HG02642 (cell line): ENCODE data around the gene PIK3R2.
"Not testable (repeated sequence)": the region's sequence is repeated elsewhere in the genome, so short reads cannot be mapped to it uniquely, and the experiment has no call there.

ENCODE experiments used
- ATAC-seq: cut with Tn5 transposase; IDR thresholded peaks from one replicate; pipeline ENCODE4 v1.9.1; 2021; ENCODE audit warnings: mild to moderate bottlenecking; ENCODE audit not compliant: unreplicated experiment, poor library complexity

Gene PIK3R2

GRCh38 chr19:18152817-18153555, at the start of gene PIK3R2:
PIK3R2 (plus strand) TSS chr19:18153163; CDS start chr19:18155880, 2,717 bp downstream.
- peak; percentile 74 for ATAC-seq

- ATAC-seq: no peak
Observed at GRCh38 chr19:18104793-18105131, 48.2 kb upstream of the PIK3R2 start.

GRCh38 chr19:18105259-18105658, 47.7 kb upstream of the PIK3R2 start:
- not testable (repeated sequence) for ATAC-seq

- no peak for ATAC-seq
Observed at GRCh38 chr19:18107235-18107634, 45.7 kb upstream of the PIK3R2 start.

- ATAC-seq: no peak
Observed at GRCh38 chr19:18108897-18109296, 44.1 kb upstream of the PIK3R2 start.

GRCh38 chr19:18109341-18109732, 43.6 kb upstream of the PIK3R2 start:
- no peak for ATAC-seq

- no peak for ATAC-seq
Observed at GRCh38 chr19:18109733-18110608, 43.0 kb upstream of the PIK3R2 start.

GRCh38 chr19:18110609-18111232, 42.2 kb upstream of the PIK3R2 start:
- ATAC-seq: no peak

GRCh38 chr19:18112989-18113478, 39.9 kb upstream of the PIK3R2 start:
- ATAC-seq: no peak

- ATAC-seq: no peak
Observed at GRCh38 chr19:18113827-18114226, 39.1 kb upstream of the PIK3R2 start.

- ATAC-seq: no peak
Observed at GRCh38 chr19:18114483-18114882, 38.5 kb upstream of the PIK3R2 start.

- ATAC-seq: no peak
Observed at GRCh38 chr19:18117364-18117691, 35.6 kb upstream of the PIK3R2 start.

GRCh38 chr19:18117692-18118378, 35.1 kb upstream of the PIK3R2 start:
- ATAC-seq: peak; percentile 93

GRCh38 chr19:18118420-18119012, 34.4 kb upstream of the PIK3R2 start:
- ATAC-seq: no peak

GRCh38 chr19:18119013-18119716, 33.8 kb upstream of the PIK3R2 start:
- no peak for ATAC-seq

- ATAC-seq: no peak
Observed at GRCh38 chr19:18119717-18120105, 33.3 kb upstream of the PIK3R2 start.

GRCh38 chr19:18120127-18120526, 32.8 kb upstream of the PIK3R2 start:
- no peak for ATAC-seq

- no peak for ATAC-seq
Observed at GRCh38 chr19:18121166-18121565, 31.8 kb upstream of the PIK3R2 start.

- no peak for ATAC-seq
Observed at GRCh38 chr19:18122424-18122823, 30.5 kb upstream of the PIK3R2 start.
